ENCODE data around the gene SASH1. TPM values are rescaled to one million over a fixed set of nuclear protein-coding genes. Genes with fewer than 3 reads are reported as not detected.

SASH1 gene
- total RNA-seq, 1 experiment from 2014 or later = 11.7 TPM

DNA sequence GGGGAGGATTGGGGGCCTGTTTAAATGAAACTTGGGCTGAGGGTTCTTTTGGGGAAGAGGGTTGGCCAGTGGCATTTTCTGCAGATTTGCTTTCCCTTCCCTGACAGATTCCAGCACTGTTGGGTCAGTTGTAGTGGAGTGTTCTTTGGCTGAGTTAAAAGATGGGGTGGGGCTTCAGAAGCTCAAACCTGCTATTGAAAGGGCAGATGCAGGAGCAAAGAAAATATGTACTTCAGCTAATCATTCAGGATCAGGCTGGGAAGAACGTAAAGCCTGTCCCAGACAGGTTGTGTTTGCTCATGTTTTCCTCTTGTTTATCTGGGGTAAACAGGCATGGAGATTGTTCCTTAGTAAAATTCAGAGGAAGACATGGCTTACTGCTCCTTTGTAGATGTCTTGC lies 2.5 kb downstream of the SASH1 start:
- ATAC-seq (no peak), DNase-seq (ENCODE audit: low read depth, low spot score) (no peak)
- H3K9me2 ChIP-seq (ENCODE audit: insufficient read depth) = no peaks in the 10 kb centered on the region
- no TSS peak for BruUV-seq (replicated peaks)
- ChIA-PET CTCF (no interaction called here), POLR2A (no interaction called here), RAD21 (ENCODE audit: low non-redundant PET in 1 of 2, low total read pairs in 2 of 2, uncharacterized antibody in 2 of 2, unreplicated experiment in 2 of 2) (no interaction called here)
- H3K27ac ChIP-seq (ENCODE audit: low read depth, low read length) = no peak overlapping the region
- H2AFZ ChIP-seq (ENCODE audit: low read depth, low read length, poor library complexity, severe bottlenecking) = no peak overlapping the region
- no peaks in the 10 kb centered on the region for H3K36me3 ChIP-seq (ENCODE audit: control insufficient read depth in 1 of 2, insufficient read depth in 2 of 2, low read length in 2 of 2)
- no peak overlapping the region for H3K4me2 ChIP-seq (ENCODE audit: low read length)
- no peaks in the 10 kb centered on the region for H3K27me3 ChIP-seq (ENCODE audit: insufficient read depth, low read length)
- H3K9ac ChIP-seq (ENCODE audit: low read length) = no peak overlapping the region
- no peaks in the 10 kb centered on the region; the same call in 1 of the 2 replicates for H3K79me2 ChIP-seq (ENCODE audit: insufficient read depth, low read length)
- intact Hi-C loops (cut with micrococcal nuclease) = no loop called here
- H3K4me1 ChIP-seq (ENCODE audit: control insufficient read depth in 1 of 2, insufficient read depth in 2 of 2, low read length in 2 of 2) = peaks cover 13 to 33% of the 10 kb centered on the region in 2 experiments
- H4K20me1 ChIP-seq (ENCODE audit: insufficient read depth) = 0 out of 2 replicates have a peak, but pooled peaks cover 3% of the 10 kb centered on the region
- H3K9me3 ChIP-seq (ENCODE audit: control insufficient read depth in 1 of 2, insufficient read depth in 1 of 2, low read depth in 1 of 2, low read length in 2 of 2) = no peaks in the 10 kb centered on the region
- TF ChIP-seq ZFX (IDR thresholded peaks at IDR 0.05) = no peak
- no peak for TF ChIP-seq SIN3A (IDR thresholded peaks at IDR 0.05; ENCODE audit: low read depth)
- TF ChIP-seq POLR2A (IDR thresholded peaks at IDR 0.05; ENCODE audit: borderline replicate concordance, extremely low read depth, insufficient read depth, insufficient read length) = no peak
- TF ChIP-seq, protein P1, sequence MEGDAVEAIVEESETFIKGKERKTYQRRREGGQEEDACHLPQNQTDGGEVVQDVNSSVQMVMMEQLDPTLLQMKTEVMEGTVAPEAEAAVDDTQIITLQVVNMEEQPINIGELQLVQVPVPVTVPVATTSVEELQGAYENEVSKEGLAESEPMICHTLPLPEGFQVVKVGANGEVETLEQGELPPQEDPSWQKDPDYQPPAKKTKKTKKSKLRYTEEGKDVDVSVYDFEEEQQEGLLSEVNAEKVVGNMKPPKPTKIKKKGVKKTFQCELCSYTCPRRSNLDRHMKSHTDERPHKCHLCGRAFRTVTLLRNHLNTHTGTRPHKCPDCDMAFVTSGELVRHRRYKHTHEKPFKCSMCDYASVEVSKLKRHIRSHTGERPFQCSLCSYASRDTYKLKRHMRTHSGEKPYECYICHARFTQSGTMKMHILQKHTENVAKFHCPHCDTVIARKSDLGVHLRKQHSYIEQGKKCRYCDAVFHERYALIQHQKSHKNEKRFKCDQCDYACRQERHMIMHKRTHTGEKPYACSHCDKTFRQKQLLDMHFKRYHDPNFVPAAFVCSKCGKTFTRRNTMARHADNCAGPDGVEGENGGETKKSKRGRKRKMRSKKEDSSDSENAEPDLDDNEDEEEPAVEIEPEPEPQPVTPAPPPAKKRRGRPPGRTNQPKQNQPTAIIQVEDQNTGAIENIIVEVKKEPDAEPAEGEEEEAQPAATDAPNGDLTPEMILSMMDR (IDR thresholded peaks at IDR 0.05 in 2 of 3, conservative IDR thresholded peaks at IDR 0.05 in 1 of 3; ENCODE audit: borderline replicate concordance in 1 of 3, insufficient read depth in 1 of 3, low read depth in 2 of 3, low read length in 2 of 3) = no peak
- TF ChIP-seq JUND (IDR thresholded peaks at IDR 0.05) = no peak
- TF ChIP-seq, protein P2, sequence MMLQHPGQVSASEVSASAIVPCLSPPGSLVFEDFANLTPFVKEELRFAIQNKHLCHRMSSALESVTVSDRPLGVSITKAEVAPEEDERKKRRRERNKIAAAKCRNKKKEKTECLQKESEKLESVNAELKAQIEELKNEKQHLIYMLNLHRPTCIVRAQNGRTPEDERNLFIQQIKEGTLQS (IDR thresholded peaks at IDR 0.05) = no peak
- TF ChIP-seq, protein P3, sequence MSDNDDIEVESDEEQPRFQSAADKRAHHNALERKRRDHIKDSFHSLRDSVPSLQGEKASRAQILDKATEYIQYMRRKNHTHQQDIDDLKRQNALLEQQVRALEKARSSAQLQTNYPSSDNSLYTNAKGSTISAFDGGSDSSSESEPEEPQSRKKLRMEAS (IDR thresholded peaks at IDR 0.05) = no peak
- no peak for TF ChIP-seq ZNF274 (IDR thresholded peaks at IDR 0.05; ENCODE audit: low read depth, low read length)
- no peak for TF ChIP-seq ELF1 (IDR thresholded peaks at IDR 0.05; ENCODE audit: borderline replicate concordance, low read depth)
- no peak for TF ChIP-seq EZH2 (IDR thresholded peaks at IDR 0.05)
- TF ChIP-seq CEBPB (IDR thresholded peaks at IDR 0.05; ENCODE audit: low read depth) = no peak
- no peak for TF ChIP-seq EGR1 (IDR thresholded peaks at IDR 0.05; ENCODE audit: low read depth)
- TF ChIP-seq FOSL1 (IDR thresholded peaks at IDR 0.05; ENCODE audit: low read depth) = no peak
- TF ChIP-seq YY1 (IDR thresholded peaks at IDR 0.05; ENCODE audit: extremely low read depth, insufficient replicate concordance, low read depth, low read length) = no peak
- TF ChIP-seq POLR2AphosphoS5 (IDR thresholded peaks at IDR 0.05; ENCODE audit: low read depth, low read length) = no peak
- no peak for TF ChIP-seq RAD21 (IDR thresholded peaks at IDR 0.05; ENCODE audit: low read depth)
- no peak overlapping the region for H3K4me3 ChIP-seq (replicated peaks in 1 of 2; ENCODE audit: low read depth in 1 of 2, low read length in 2 of 2)
